Measurements from ENCODE around the gene CDC42BPB. TPM values are rescaled to one million over a fixed set of nuclear protein-coding genes. Genes with fewer than 3 reads are reported as not detected.

Gene CDC42BPB
- total RNA-seq, 1 donor from 2014 or later = 116 TPM

- Histone ChIP-seq H3K36me3 (ENCODE audit: insufficient read depth, low read length) (peaks cover 54% of the 10 kb centered on the region), H2AFZ (ENCODE audit: low read depth, low read length) (no peak overlapping the region), H3K4me1 (ENCODE audit: insufficient read depth, low read length) (peaks cover 35% of the 10 kb centered on the region), H4K20me1 (ENCODE audit: insufficient read depth, low read length) (peaks cover 59% of the 10 kb centered on the region), H3K4me3 (ENCODE audit: insufficient read depth, low read depth, low read length) (no peak overlapping the region), H3K4me2 (ENCODE audit: low read length) (no peak overlapping the region), H3K9me3 (ENCODE audit: insufficient read depth, low read depth, low read length) (no peaks in the 10 kb centered on the region), H3K27ac (ENCODE audit: low read depth, low read length) (no peak overlapping the region), H3K9ac (ENCODE audit: low read length) (no peak overlapping the region), H3K79me2 (ENCODE audit: insufficient read depth, low read length) (no peaks in the 10 kb centered on the region), H3K27me3 (ENCODE audit: insufficient read depth, low read length) (no peaks in the 10 kb centered on the region)
- Mint-ChIP-seq H3K27ac (ENCODE audit: unreplicated experiment) (peak overlapping the region; percentile 53), H3K4me1 (ENCODE audit: low read depth, unreplicated experiment) (peaks cover 17% of the 10 kb centered on the region), H3K4me3 (ENCODE audit: unreplicated experiment) (no peak overlapping the region), H3K36me3 (ENCODE audit: low read depth, unreplicated experiment) (peaks cover 35% of the 10 kb centered on the region), H3K9me3 (ENCODE audit: unreplicated experiment) (no peaks in the 10 kb centered on the region), H3K27me3 (ENCODE audit: low read depth, unreplicated experiment) (no peaks in the 10 kb centered on the region)
- TF ChIP-seq CTCF (IDR thresholded peaks at IDR 0.05; ENCODE audit: insufficient read depth, low read depth, low read length) (no peak), EZH2 (IDR thresholded peaks at IDR 0.05; ENCODE audit: insufficient read depth, low read length) (no peak)
- DNase-seq (ENCODE audit: low read depth) (no peak), FAIRE-seq (no peak)
These were observed 108.7 kb downstream of the CDC42BPB start for GRCh38 chr14:102948698-102949061.

DNA sequence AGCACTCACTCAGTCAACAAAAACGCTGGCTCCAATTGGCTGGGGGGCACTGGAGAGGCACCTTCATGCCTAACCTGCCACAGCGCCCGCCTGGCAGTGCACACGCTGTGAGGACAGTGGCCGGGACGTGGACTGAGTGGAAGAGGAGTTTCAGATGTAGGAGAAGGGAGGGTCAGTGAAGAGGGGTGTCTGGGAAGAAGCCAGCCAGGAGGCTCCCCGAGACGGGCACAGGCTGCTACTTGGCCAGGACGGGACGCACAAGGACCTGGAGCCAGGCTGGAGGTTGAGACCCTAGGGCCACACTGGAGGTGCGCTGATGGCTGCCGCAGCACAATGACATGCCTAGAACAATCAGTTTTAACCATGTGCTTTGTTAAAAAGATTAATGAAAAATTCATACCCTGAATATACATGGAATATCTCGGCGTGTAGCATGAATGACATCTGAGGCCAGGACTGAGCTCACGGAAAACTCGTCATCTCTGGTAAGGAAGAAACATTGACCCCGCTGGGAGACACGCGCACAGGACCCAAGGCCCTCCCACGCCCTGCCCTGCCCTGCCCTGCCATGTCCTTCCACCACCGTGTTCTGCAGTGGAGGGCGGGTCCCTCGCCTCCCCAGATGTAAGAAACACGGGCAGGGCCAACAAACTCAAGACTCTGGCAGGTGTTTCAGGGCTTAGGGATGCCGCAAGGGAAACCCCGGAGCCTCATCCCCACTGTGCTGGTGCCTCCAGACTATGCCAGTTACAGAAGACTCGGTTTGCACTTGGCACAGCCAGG, 109.8 kb downstream of the CDC42BPB start:
- H3K4me2 ChIP-seq (ENCODE audit: low read length) = no peak overlapping the region

More for the DNA sequence above, 109.8 kb downstream of the CDC42BPB start:
- H3K9me3 ChIP-seq (ENCODE audit: insufficient read depth, low read depth, low read length) = no peaks in the 10 kb centered on the region
- H2AFZ ChIP-seq (ENCODE audit: low read depth, low read length) = no peak overlapping the region
- no peak for DNase-seq (ENCODE audit: low read depth)
- H3K9me3 Mint-ChIP-seq (ENCODE audit: unreplicated experiment) = no peaks in the 10 kb centered on the region
- peaks cover 33% of the 10 kb centered on the region for H3K36me3 Mint-ChIP-seq (ENCODE audit: low read depth, unreplicated experiment)
- TF ChIP-seq CTCF (IDR thresholded peaks at IDR 0.05; ENCODE audit: insufficient read depth, low read depth, low read length) = no peak
- TF ChIP-seq EZH2 (IDR thresholded peaks at IDR 0.05; ENCODE audit: insufficient read depth, low read length) = no peak
- FAIRE-seq = no peak
- no peaks in the 10 kb centered on the region for H3K27me3 Mint-ChIP-seq (ENCODE audit: low read depth, unreplicated experiment)
- no peak overlapping the region for H3K27ac ChIP-seq (ENCODE audit: low read depth, low read length)
- no peak overlapping the region for H3K4me3 ChIP-seq (ENCODE audit: insufficient read depth, low read depth, low read length)
- peaks cover 17% of the 10 kb centered on the region for H3K4me1 Mint-ChIP-seq (ENCODE audit: low read depth, unreplicated experiment)
- H3K27me3 ChIP-seq (ENCODE audit: insufficient read depth, low read length) = no peaks in the 10 kb centered on the region
- no peak overlapping the region for H3K27ac Mint-ChIP-seq (ENCODE audit: unreplicated experiment)
- no peaks in the 10 kb centered on the region for H3K79me2 ChIP-seq (ENCODE audit: insufficient read depth, low read length)
- H3K4me1 ChIP-seq (ENCODE audit: insufficient read depth, low read length) = peaks cover 33% of the 10 kb centered on the region
- no peak overlapping the region for H3K4me3 Mint-ChIP-seq (ENCODE audit: unreplicated experiment)
- H3K36me3 ChIP-seq (ENCODE audit: insufficient read depth, low read length) = peaks cover 45% of the 10 kb centered on the region
- H3K9ac ChIP-seq (ENCODE audit: low read length) = no peak overlapping the region
- H4K20me1 ChIP-seq (ENCODE audit: insufficient read depth, low read length) = peaks cover 47% of the 10 kb centered on the region
